Testis (tissue), 3 donors: ENCODE results near the gene NTSR2. TPM values are rescaled to one million over a fixed set of nuclear protein-coding genes. Genes with fewer than 3 reads are reported as not detected.

Experiments used
- DNase-seq: peaks from one replicate; pipeline ENCODE4 v3.0.0-alpha.2; 2019
- H3K27ac ChIP-seq, 2 donors: fragments of 200-600 bp; sonication (generic); one replicate each; pipeline ENCODE4 v1.5.1; 2019
- H3K27me3 ChIP-seq: fragments of 200-600 bp; sonication (generic); one replicate; pipeline ENCODE4 v1.5.1; 2019
- H3K36me3 ChIP-seq: fragments of 200-600 bp; sonication (generic); one replicate; pipeline ENCODE4 v1.5.1; 2017; ENCODE audit warnings: low read depth; ENCODE audit errors: missing control alignments
- H3K4me1 ChIP-seq: fragments of 200-600 bp; sonication (generic); one replicate; pipeline ENCODE4 v1.5.1; 2019
- H3K4me3 ChIP-seq, 2 donors: fragments of 200-600 bp; sonication (generic); one replicate each; pipeline ENCODE4 v1.5.1; 2017 to 2019
- H3K9me3 ChIP-seq: fragments of 200-600 bp; sonication (generic); one replicate; pipeline ENCODE4 v1.5.1; 2017
- POLR2A ChIP-seq: fragments of 450-650 bp; IDR thresholded peaks from one replicate; pipeline ENCODE4 v1.6.1; 2017; ENCODE audit warnings: antibody characterized with exemption, mild to moderate bottlenecking, moderate library complexity
- WGBS, 2 donors: methylation state at CpG; one replicate each; pipeline ENCODE4 v1.1.5; 2018; 5-methylcytosine and 5-hydroxymethylcytosine counted together
- intact Hi-C: fragments of 100-400 bp; cut with DNase I; formaldehyde crosslinking; loops from one replicate; pipeline ENCODE4 v1.15.1; 2023; ENCODE audit warnings: low total_unique reads
- polyA plus RNA-seq: library from polyadenylated mRNA; stranded (reverse); fragments of 350-450 nt; fragmentation: Illumina TruSeq; extraction: RNeasy Lipid Tissue Mini Kit (QIAGEN cat#74804); gene quantifications from one replicate; pipeline ENCODE4 v1.2.3, GENCODE V29; 2014; ENCODE audit warnings: low read depth, low replicate concordance; ENCODE audit not compliant: insufficient read depth
- total RNA-seq, 2 donors: library from RNA; depleted of rRNA; stranded (reverse); fragments of >200 nt; gene quantifications; one replicate each; pipeline ENCODE4 v1.2.3, GENCODE V29; 2016
- TF ChIP-seq, protein P1 (sequence below), 3 experiments: fragments of 450-650 bp in 2 of 3; fragments of 200-600 bp in 1 of 3; sonication (generic) in 1 of 3; IDR thresholded peaks; one replicate each; pipeline ENCODE4 v1.5.1; 2016 to 2019; ENCODE audit warnings: antibody characterized with exemption in 3 of 3, mild to moderate bottlenecking in 2 of 3, moderate library complexity in 1 of 3

NTSR2 gene
- total and polyA plus RNA-seq, 3 donors from 2014 or later = 0.47 to 0.68 TPM; not detected in 1

DNA sequence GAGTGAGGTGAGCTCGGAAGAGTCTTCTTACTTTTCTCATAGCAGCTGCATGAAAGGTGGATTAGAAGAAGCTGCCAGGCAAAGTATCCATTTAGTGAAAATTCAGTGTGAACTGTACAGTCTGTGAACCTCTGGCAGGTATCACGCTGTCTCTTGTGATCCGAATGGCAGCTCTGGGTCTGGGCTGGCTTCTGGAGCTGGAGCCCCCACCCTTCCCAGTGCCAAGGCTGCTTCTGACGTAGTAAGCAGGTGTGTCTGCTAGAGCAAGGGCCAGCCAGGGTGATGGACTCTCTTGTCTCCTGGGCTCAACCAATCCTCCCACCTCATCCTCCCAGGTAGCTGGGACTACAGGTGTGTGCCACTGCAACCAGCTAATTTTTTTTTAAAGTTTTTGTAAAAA, 14.0 kb upstream of the NTSR2 start:
- intact Hi-C loops = no loop called here
- Histone ChIP-seq H3K27ac (no peak overlapping the region), H3K36me3 (no peaks in the 10 kb centered on the region), H3K9me3 (no peaks in the 10 kb centered on the region), H3K4me3 (no peak overlapping the region), H3K27me3 (no peaks in the 10 kb centered on the region), H3K4me1 (peaks cover 38% of the 10 kb centered on the region)
- TF ChIP-seq POLR2A = no peak
- TF ChIP-seq, protein P1, sequence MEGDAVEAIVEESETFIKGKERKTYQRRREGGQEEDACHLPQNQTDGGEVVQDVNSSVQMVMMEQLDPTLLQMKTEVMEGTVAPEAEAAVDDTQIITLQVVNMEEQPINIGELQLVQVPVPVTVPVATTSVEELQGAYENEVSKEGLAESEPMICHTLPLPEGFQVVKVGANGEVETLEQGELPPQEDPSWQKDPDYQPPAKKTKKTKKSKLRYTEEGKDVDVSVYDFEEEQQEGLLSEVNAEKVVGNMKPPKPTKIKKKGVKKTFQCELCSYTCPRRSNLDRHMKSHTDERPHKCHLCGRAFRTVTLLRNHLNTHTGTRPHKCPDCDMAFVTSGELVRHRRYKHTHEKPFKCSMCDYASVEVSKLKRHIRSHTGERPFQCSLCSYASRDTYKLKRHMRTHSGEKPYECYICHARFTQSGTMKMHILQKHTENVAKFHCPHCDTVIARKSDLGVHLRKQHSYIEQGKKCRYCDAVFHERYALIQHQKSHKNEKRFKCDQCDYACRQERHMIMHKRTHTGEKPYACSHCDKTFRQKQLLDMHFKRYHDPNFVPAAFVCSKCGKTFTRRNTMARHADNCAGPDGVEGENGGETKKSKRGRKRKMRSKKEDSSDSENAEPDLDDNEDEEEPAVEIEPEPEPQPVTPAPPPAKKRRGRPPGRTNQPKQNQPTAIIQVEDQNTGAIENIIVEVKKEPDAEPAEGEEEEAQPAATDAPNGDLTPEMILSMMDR (IDR thresholded peaks at IDR 0.05) = no peak
- DNase-seq = no peak
- 88 to 91% methylated on average over 3 to 4 of the region's 4 CpGs for WGBS, 2 donors

- no peak for DNase-seq
- WGBS, 2 donors = 76 to 82% methylated on average over 9 of the region's 9 CpGs
- TF ChIP-seq, protein P1 (IDR thresholded peaks at IDR 0.05) = no peak
- TF ChIP-seq POLR2A = no peak
- Histone ChIP-seq H3K4me3 (no peak overlapping the region), H3K4me1 (peaks cover 33% of the 10 kb centered on the region), H3K27me3 (no peaks in the 10 kb centered on the region), H3K27ac (no peak overlapping the region), H3K9me3 (no peaks in the 10 kb centered on the region), H3K36me3 (no peaks in the 10 kb centered on the region)
- intact Hi-C loops = no loop called here
These were observed 13.5 kb upstream of the NTSR2 start for GRCh38 chr2:11683476-11683875.

DNA sequence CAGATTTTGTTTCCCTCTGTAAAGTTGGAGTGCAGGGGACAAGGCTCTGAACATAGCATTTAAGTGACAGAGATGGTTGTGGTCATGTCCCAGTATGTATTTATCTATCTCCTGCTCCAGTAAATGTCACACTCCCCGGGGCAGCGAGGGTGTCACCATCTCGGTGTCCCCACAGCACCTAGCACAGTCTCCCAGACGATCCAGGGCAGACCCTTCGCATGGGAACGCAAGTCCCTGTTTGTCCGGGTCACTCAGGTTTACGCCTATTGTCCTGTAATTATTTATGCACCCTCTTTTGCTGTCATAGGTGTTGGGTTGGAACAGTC, 12.6 kb upstream of the NTSR2 start:
- DNase-seq = no peak
- TF ChIP-seq POLR2A = no peak
- TF ChIP-seq, protein P1 (IDR thresholded peaks at IDR 0.05) = no peak
- intact Hi-C loops = no loop called here
- Histone ChIP-seq H3K36me3 (no peaks in the 10 kb centered on the region), H3K4me3 (no peak overlapping the region), H3K4me1 (peaks cover 25% of the 10 kb centered on the region), H3K27ac (no peak overlapping the region), H3K9me3 (no peaks in the 10 kb centered on the region), H3K27me3 (no peaks in the 10 kb centered on the region)
- 74 to 84% methylated on average over 8 of the region's 8 CpGs for WGBS, 2 donors

DNA sequence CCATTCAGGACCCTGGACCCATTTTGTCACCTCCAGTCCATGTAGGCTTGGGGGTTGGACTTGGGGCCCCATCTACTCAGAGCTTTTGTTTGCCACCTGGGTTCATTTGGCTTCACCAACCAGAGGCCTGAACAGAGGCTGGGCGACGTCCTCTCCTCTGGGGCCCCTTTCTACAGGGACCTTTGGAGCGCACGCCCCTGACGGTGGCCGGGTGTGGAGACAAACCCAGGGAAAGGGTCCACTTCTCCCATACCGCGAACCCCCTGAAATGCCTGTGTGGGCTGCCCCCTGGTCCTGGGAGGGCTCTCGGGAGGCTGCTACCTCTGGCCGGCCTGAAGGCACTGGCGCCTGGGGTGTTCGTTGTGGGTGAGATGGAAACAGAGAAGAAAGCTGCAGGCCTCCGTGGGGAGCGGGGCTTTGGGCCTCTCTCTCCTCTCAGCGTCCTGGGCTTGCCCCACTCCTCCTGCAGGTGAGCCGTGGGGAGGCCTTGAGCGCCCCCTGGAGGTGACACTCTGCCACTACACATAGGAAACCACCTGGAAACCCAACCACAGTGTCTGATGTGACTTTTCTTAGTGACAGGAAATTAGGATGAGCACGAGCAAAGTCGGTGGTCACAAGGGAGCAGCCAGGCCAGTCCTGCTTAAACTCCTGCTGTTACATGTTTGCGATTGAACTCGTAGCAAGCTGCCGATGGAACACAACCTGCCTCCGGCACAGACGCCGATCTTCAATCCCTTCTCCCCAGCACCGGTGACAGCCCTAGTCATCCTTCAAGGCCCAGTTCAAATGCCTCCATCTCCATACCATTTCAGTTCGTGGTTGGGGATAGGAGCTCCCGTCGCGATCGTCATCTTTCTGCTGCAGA, 12.0 kb upstream of the NTSR2 start:
- Histone ChIP-seq H3K27ac (peak overlapping the region; percentile 27 to 70), H3K4me1 (peaks cover 31% of the 10 kb centered on the region), H3K4me3 (peak overlapping the region in 1 of 2 donors; percentile 2), H3K9me3 (no peaks in the 10 kb centered on the region), H3K36me3 (no peaks in the 10 kb centered on the region), H3K27me3 (no peaks in the 10 kb centered on the region)
- intact Hi-C loops = no loop called here
- peak; percentile 73 for DNase-seq
- TF ChIP-seq, protein P1 (IDR thresholded peaks at IDR 0.05) = peak; percentile 81 to 96 (median 83)
- no peak for TF ChIP-seq POLR2A
- WGBS, 2 donors = 42 to 57% methylated on average over 28 to 31 of the region's 31 CpGs
